T-helper 2 cell (primary cell): Measurements from ENCODE around the gene BCAT1.

Experiments
- DNase-seq, 5 experiments: peaks; one replicate each; pipeline versions ENCODE4 v3.0.0 to v3.0.0-alpha.2; 2012 to 2022

The BCAT1 gene

GRCh38 chr12:24806386-24806785 is 142.5 kb downstream of the BCAT1 start:
- no peak for DNase-seq

GRCh38 chr12:24803430-24804245 is 145.3 kb downstream of the BCAT1 start:
- no peak for DNase-seq

DNA sequence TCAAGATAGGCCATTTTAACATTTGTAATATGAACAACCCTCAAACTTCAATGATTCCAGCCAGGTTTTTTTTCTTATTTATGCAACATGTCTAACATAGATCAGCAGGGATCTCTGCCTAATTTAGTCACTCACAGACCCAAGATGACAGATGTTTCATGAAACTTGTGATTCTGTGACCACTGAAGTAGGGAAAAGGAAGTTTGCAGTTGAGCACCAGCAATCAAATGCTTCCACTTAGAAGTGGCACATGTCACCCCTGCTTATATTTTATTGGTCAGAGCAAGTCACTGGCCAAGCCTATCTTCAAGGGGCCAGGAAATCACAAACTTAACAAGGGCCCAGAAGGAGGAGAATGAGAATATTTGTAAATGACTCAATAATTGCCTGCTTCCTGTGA is 150.6 kb downstream of the BCAT1 start:
- DNase-seq: peak in 1 of 5 experiments; percentile 63

DNA sequence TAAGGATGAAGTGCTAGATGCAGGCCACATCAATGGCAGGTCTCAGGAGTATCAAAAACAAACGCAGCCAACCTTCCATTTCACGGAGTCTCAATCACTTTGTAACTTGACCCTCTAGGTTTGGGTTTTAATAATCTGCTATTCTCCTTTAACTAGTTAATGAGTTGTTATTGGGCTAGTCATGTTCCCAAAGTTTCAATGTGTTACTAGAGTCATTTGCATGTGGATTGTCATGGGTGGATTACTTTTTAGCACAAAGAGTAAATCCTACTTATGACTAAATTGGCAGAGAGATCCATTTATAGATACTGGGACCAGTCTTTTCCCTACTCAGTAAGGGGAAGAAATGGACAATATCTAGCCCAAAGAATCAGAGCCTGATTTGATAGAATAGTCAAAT is 151.0 kb downstream of the BCAT1 start:
- no peak for DNase-seq

GRCh38 chr12:24796876-24797275 is 152.0 kb downstream of the BCAT1 start:
- no peak for DNase-seq

GRCh38 chr12:24795699-24796347 is 153.1 kb downstream of the BCAT1 start:
- DNase-seq: peak in 2 of 5 experiments; percentile 3 to 68

- no peak for DNase-seq
These were observed 157.3 kb downstream of the BCAT1 start for GRCh38 chr12:24791622-24792021.

DNA sequence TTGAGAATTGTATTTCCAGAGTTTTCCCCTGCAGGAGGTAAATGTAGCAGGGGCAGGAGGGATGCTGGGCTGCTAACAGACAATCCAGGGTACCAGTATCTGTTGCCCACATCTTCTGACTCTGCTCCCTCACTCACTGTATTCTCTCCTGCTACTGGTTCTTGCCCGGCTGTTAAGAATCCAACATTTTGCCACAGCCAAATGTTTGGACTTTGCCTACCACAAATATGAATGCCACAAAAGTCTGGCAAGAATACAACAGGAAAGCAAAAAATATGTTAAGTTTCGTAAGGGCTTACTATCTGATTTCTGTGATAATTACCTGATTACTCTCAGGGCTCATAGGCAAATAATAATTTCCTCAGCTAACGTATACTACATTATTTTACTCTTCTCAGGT is 160.0 kb downstream of the BCAT1 start:
- no peak for DNase-seq

DNA sequence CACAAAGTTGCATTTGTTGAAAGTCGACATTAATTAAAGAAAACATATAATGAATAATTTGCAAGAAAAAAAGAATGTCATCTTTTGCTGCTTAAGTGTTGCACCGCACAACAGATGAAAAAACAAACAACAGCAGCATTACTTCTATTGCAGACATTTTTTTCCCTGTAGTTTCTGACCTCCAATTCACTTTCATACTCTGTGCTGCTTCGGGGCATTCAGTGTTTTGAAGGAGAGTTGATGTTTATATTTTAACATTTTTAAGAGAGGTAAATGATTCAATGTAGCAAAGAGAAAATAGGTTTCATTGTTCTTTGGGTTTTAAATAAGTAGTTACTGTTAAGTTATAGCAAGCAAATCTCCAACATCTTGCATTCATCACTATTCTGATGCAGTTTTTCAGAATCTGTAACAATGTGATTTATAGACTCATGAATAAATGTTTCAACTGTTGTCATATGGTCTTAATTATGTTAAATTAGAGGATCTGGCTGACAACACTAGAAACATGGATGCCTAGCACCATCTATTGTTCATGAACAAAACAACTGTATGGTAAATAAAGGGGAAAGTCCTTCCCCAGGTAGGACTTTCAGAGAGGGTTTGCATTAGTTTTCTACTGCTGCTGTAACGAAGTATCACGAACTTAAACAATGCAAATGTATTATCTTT is 168.1 kb downstream of the BCAT1 start:
- peak in 1 of 5 experiments; percentile 22 for DNase-seq

DNA sequence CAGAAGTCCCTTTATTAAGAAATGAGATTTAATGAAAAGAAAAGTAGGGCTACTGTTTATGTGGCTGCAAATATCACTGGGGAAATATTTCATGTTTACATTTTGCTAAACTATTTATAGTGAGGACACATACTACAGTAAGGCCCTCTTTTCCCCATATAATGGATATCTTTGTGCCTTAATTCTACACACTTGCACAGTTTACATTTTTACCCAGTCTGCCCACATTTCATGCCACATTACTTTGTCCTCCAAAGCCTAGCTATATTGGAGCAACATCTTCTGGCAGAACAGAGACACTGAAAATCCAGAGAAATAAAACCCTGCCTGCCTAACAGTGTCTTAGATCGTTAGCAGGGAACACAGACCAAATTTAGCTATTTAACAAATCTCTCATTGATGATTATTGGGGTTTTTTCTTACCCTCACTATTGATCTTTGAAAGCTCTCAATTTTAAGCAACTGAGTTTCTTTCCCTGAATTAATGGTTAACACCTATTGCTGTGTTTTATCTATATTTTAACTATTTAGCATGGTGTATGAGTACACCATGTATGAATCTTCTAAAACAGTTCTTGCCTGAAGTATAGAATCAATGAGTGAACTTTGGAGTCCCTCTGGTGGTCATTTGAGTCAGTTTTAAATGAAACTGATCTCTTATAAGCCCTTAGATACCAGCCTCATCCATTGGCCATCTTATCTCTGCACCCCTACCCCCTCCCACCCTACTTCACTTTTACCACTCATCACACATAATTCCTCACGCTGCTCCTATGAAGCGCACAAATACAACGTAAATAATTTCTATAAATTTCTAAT is 170.2 kb downstream of the BCAT1 start:
- DNase-seq: peak in 1 of 5 experiments; percentile 24

DNA sequence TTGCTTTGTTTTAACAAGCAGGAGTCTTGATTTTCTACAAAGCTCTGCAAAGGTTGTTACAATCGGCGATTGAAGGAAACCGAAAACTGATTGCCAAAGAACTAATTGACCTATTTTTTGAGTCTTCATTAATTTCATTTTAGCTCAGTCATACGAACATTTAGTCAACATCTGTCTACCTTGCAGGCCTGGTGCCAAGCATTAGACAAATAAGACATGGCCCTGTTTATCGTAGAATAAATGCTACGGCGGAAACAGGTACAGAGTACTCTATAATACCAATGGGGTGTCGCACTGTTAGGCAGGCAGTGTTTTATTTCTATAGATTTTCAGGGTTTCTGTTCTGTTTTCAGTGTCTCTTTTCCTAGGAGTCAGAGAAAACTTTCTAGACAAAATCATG is 171.5 kb downstream of the BCAT1 start:
- DNase-seq: no peak

GRCh38 chr12:24776861-24777260 is 172.0 kb downstream of the BCAT1 start:
- no peak for DNase-seq

- DNase-seq: no peak
These were observed 173.8 kb downstream of the BCAT1 start for GRCh38 chr12:24775073-24775472.

GRCh38 chr12:24773996-24774395 is 174.9 kb downstream of the BCAT1 start:
- DNase-seq: no peak

GRCh38 chr12:24772813-24773212 is 176.1 kb downstream of the BCAT1 start:
- DNase-seq: no peak

DNA sequence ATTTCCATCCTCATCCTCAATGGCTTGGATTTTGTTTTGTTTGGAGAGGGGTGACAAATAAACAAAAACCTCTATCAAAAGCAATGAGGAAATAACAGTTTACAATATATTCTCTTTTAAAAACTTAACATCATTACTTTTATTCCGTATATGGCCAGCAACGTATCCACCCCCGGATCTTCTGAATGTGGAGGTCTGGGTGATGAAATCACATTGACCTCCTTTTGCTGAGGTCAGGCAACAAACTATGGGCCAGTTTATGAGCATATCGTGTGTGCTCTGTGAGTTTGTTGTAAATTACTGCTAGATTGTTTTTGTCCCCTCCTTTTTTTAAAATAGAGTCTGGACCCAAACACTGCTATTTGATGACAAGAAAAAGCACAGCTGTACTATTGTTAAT is 178.1 kb downstream of the BCAT1 start:
- no peak for DNase-seq

- DNase-seq: no peak
These were observed 178.6 kb downstream of the BCAT1 start for GRCh38 chr12:24770334-24770733.

GRCh38 chr12:24769682-24770081 is 179.2 kb downstream of the BCAT1 start:
- no peak for DNase-seq

GRCh38 chr12:24768415-24768814 is 180.5 kb downstream of the BCAT1 start:
- DNase-seq: no peak

- DNase-seq: no peak
These were observed 181.9 kb downstream of the BCAT1 start for GRCh38 chr12:24767016-24767415.

DNA sequence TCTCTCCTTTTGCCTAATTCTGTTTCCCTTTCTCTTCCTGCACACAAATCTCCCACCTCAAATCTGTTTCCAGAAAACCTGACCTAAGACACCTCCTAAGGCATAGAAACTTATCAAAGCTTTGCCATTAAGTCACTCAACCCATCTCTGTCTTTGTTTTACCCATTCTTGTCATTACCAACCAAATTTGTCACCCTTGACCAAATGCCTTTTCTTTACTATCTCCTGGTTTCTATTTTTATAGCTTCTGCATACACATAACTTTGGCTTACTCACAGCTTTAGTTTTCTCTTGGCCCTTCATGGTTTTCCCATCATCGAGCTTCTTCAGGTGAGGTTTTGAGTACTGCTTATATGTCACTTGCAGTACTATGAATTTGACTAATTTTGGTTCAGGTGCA is 184.2 kb downstream of the BCAT1 start:
- DNase-seq: no peak

DNA sequence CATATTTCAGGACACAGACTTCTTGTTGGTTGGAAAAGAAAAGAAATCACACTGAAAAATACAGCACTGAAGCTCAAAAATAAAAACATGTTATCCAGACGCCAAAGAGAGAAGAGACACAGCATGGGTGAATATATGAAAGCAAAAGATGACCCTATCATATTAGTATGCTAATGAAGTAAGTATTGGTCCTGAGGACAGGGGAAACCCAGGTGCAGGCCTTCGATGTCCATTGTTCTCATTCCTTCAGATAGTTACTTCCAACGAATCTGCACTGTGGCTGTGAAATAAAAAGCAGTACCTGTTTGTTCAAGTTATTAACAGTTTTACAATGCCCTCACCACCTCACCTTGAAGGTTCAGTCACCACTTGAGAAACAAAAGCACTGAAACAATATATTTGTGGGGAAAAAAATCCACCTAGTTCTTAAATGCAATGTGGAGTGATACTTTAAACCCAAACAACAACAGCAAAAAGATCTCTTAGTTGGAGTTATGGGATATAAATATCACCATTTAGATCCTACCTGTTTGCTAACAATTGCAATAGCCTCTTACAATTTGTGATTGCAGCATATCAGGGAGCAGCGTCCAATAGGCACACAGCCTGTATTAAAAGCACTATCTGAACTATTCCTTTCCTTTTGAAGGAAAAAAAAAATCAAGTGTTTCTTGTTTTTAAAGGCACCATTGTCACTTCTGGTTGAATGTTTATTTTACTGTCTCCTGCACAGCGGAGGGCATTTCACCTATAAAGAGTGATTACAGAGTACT is 188.1 kb downstream of the BCAT1 start:
- DNase-seq: no peak
